ENCODE data around the gene EVL. TPM values are rescaled to one million over a fixed set of nuclear protein-coding genes. Genes with fewer than 3 reads are reported as not detected.

The EVL gene
- polyA plus RNA-seq, 2 of the 4 experiments (the other 2 are of a cell fraction), result 14.8 to 32.9 TPM

- 41% methylated on average over 8 of the region's 8 CpGs for WGBS (ENCODE audit: missing lambda C conversion rate)
- Histone ChIP-seq H3K4me2 (peak overlapping the region; percentile 77), H3K9me3 (no peaks in the 10 kb centered on the region), H3K4me3 (peak overlapping the region; percentile 8; the same call in 1 of the 3 replicates), H3K4me1 (peaks cover 36% of the 10 kb centered on the region), H3K27ac (peak overlapping the region; percentile 68 to 80)
- ATAC-seq (peak; percentile 70 to 91), FAIRE-seq (no peak), DNase-seq (ENCODE audit: low read depth in 1 of 2, low spot score in 1 of 2) (peak; percentile 29 to 42)
- POLR2A ChIA-PET, result interaction anchor here (1.4 to 1.8 kb wide), 2 partner anchors 11 to 48 kb away, joined by 3 to 7 read pairs; no protein-coding TSS in a partner anchor
- CTCF ChIA-PET, result interaction anchor here (0.9 to 4.6 kb wide), 8 partner anchors 9 to 98 kb away, joined by 3 to 22 read pairs (median 10); no protein-coding TSS in a partner anchor
- no peak for TF ChIP-seq HMGXB4 (CRISPR knock-in tag; IDR thresholded peaks at IDR 0.05; ENCODE audit: borderline replicate concordance)
- TF ChIP-seq MAX (IDR thresholded peaks at IDR 0.05), result peak; percentile 34; the same call in 1 of the 2 replicates
Measured at GRCh38 chr14:100019156-100019744, 46.0 kb upstream of the EVL start.

GRCh38 chr14:100020629-100021028 lies 44.6 kb upstream of the EVL start:
- ATAC-seq, result no peak
- no peak overlapping the region for H3K4me3 ChIP-seq
- 79% methylated on average over 7 of the region's 7 CpGs for WGBS (ENCODE audit: missing lambda C conversion rate)

More at GRCh38 chr14:100020629-100021028, 44.6 kb upstream of the EVL start:
- DNase-seq (ENCODE audit: low read depth in 1 of 2, low spot score in 1 of 2) (no peak), FAIRE-seq (no peak)
- Histone ChIP-seq H3K4me1 (peaks cover 45% of the 10 kb centered on the region), H3K4me2 (peak overlapping the region; percentile 77), H3K27ac (peak overlapping the region; percentile 68 to 80; a peak in 4 of 6 replicates), H3K9me3 (no peaks in the 10 kb centered on the region)
- ChIA-PET POLR2A (no interaction called here), CTCF (interaction anchor here (0.7 to 1.4 kb wide), 6 partner anchors 8 to 87 kb away, joined by 3 to 4 read pairs (median 4); no protein-coding TSS in a partner anchor)
- TF ChIP-seq MAX (IDR thresholded peaks at IDR 0.05), result no peak
- TF ChIP-seq KDM5A (IDR thresholded peaks at IDR 0.05), result no peak
- TF ChIP-seq CEBPB (IDR thresholded peaks at IDR 0.05), result no peak
- no peak for TF ChIP-seq JUN (IDR thresholded peaks at IDR 0.05)
- TF ChIP-seq USF2 (IDR thresholded peaks at IDR 0.05), result no peak
- TF ChIP-seq RAD21 (conservative IDR thresholded peaks at IDR 0.05 in 1 of 2, IDR thresholded peaks at IDR 0.05 in 1 of 2), result no peak
- no peak for TF ChIP-seq TP53 (CRISPR knock-in tag; IDR thresholded peaks at IDR 0.05)
- TF ChIP-seq REST (IDR thresholded peaks at IDR 0.05), result no peak
- TF ChIP-seq NFE2L2 (conservative IDR thresholded peaks at IDR 0.05; ENCODE audit: low read length), result no peak
- TF ChIP-seq POLR2AphosphoS2 (conservative IDR thresholded peaks at IDR 0.05; ENCODE audit: low read length), result no peak
- TF ChIP-seq FOXS1 (CRISPR knock-in tag; IDR thresholded peaks at IDR 0.05), result no peak
- TF ChIP-seq FOSL2 (IDR thresholded peaks at IDR 0.05), result no peak
- TF ChIP-seq FOSL2 (CRISPR knock-in tag; IDR thresholded peaks at IDR 0.05), result no peak
- no peak for TF ChIP-seq HES2 (IDR thresholded peaks at IDR 0.05)
- no peak for TF ChIP-seq EHMT2 (IDR thresholded peaks at IDR 0.05; ENCODE audit: low read depth)
- no peak for TF ChIP-seq PHF8 (IDR thresholded peaks at IDR 0.05; ENCODE audit: borderline replicate concordance, low read depth)
- no peak for TF ChIP-seq CHD2 (IDR thresholded peaks at IDR 0.05; ENCODE audit: low read length, partially characterized antibody)
- no peak for TF ChIP-seq MAZ (IDR thresholded peaks at IDR 0.05; ENCODE audit: borderline replicate concordance, low read depth, low read length)
- no peak for TF ChIP-seq HDAC2 (IDR thresholded peaks at IDR 0.05)
